DOHH2 (cell line): ENCODE measurements around the gene NAV2.

Experiments used
- CTCF ChIP-seq: fragments of 200-600 bp; sonication (generic); IDR thresholded peaks from one replicate; pipeline ENCODE4 v1.5.1; 2014; ENCODE audit warnings: antibody characterized with exemption, mild to moderate bottlenecking, low read depth, low read length; ENCODE audit not compliant: poor library complexity, severe bottlenecking
- EZH2phosphoT487 ChIP-seq: fragments of 200-600 bp; sonication (generic); IDR thresholded peaks from 2 replicates; pipeline ENCODE4 v1.6.1; 2017; ENCODE audit warnings: borderline replicate concordance, mild to moderate bottlenecking, antibody characterized with exemption, low read length, moderate library complexity, mixed read lengths

- TF ChIP-seq CTCF (no peak), EZH2phosphoT487 (no peak)
Measured at GRCh38 chr11:20126724-20127123, 414.1 kb downstream of the NAV2 start.
